Measurements from ENCODE around the gene MEGF8.

DNA sequence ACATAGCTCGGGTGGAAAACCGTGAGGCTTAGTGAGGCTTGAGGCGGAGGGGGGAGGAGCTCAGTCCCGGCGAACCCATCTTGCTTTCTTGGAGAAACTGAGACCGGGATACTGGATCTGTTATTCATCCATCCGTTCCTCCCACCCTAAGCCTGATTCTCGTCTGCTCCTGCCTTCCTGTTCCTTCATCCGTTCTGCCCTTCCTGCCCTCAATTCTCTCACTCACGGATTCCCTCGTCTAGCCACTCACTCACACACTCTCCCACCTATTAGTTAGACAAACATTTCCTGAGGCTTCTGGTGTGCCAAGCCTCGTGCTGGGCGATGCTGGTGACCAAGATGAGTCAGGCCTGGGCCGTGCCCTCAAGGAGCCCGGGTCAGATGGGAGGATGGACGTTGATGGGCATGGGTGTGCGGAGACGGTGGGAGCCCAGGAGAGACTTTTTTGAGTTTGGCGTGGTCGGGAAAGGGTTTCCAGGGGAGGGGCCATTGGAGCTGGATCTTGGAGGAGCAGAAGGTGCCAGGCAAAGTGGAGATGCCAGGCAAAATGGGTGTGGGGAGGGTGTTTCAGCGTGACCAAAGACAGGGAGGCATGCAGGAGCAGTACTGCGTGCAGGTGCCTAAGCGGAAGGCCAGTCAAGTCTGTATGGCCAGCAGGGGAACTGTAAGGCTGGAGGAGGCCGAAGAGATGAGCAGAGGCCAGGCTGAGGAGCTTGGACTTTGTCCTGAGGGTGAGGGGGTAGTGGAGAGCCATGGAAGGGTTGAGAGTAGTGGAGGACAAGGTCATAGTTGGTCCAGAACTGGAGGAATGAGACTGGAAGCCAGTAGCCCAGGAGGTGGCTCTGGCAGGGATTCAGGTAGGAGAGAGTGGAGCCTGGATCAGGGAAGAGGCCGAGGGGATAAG is 72.1 kb downstream of the MEGF8 start:
- TF ChIP-seq, protein P1, sequence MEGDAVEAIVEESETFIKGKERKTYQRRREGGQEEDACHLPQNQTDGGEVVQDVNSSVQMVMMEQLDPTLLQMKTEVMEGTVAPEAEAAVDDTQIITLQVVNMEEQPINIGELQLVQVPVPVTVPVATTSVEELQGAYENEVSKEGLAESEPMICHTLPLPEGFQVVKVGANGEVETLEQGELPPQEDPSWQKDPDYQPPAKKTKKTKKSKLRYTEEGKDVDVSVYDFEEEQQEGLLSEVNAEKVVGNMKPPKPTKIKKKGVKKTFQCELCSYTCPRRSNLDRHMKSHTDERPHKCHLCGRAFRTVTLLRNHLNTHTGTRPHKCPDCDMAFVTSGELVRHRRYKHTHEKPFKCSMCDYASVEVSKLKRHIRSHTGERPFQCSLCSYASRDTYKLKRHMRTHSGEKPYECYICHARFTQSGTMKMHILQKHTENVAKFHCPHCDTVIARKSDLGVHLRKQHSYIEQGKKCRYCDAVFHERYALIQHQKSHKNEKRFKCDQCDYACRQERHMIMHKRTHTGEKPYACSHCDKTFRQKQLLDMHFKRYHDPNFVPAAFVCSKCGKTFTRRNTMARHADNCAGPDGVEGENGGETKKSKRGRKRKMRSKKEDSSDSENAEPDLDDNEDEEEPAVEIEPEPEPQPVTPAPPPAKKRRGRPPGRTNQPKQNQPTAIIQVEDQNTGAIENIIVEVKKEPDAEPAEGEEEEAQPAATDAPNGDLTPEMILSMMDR (IDR thresholded peaks at IDR 0.05 in 2 of 3, conservative IDR thresholded peaks at IDR 0.05 in 1 of 3; ENCODE audit: insufficient read depth in 2 of 3, low read depth in 1 of 3, low read length in 3 of 3) = no peak
- no peak for TF ChIP-seq BRD4 (IDR thresholded peaks at IDR 0.05)
- no peak for TF ChIP-seq TCF7L2 (IDR thresholded peaks at IDR 0.05; ENCODE audit: low read depth, low read length)
- TF ChIP-seq FOXP1 (CRISPR knock-in tag; IDR thresholded peaks at IDR 0.05) = no peak
- TF ChIP-seq TOE1 (IDR thresholded peaks at IDR 0.05; ENCODE audit: borderline replicate concordance) = no peak
- TF ChIP-seq TOE1 (CRISPR knock-in tag; IDR thresholded peaks at IDR 0.05; ENCODE audit: borderline replicate concordance, low read depth) = no peak
- TF ChIP-seq ZNF274 (IDR thresholded peaks at IDR 0.05; ENCODE audit: borderline replicate concordance, low read depth, low read length) = no peak

Measured in K562 (cell line).